Prostate gland (tissue), 2 donors: ENCODE data around the gene NOTCH4.

Experiments
- POLR2A ChIP-seq: fragments of 450-650 bp; IDR thresholded peaks from one replicate; pipeline ENCODE4 v1.6.1; 2016; ENCODE audit warnings: antibody characterized with exemption, mild to moderate bottlenecking
- TF ChIP-seq, protein P1 (sequence below), 4 experiments: fragments of 200-600 bp in 2 of 4; fragments of 450-650 bp in 2 of 4; sonication (generic) in 2 of 4; IDR thresholded peaks; 1 replicate in 3 of 4; 2 replicates in 1 of 4; pipeline ENCODE4 v1.5.1; 2016 to 2019; ENCODE audit warnings: antibody characterized with exemption in 4 of 4, mild to moderate bottlenecking in 2 of 4, moderate library complexity in 2 of 4

- TF ChIP-seq, protein P1, sequence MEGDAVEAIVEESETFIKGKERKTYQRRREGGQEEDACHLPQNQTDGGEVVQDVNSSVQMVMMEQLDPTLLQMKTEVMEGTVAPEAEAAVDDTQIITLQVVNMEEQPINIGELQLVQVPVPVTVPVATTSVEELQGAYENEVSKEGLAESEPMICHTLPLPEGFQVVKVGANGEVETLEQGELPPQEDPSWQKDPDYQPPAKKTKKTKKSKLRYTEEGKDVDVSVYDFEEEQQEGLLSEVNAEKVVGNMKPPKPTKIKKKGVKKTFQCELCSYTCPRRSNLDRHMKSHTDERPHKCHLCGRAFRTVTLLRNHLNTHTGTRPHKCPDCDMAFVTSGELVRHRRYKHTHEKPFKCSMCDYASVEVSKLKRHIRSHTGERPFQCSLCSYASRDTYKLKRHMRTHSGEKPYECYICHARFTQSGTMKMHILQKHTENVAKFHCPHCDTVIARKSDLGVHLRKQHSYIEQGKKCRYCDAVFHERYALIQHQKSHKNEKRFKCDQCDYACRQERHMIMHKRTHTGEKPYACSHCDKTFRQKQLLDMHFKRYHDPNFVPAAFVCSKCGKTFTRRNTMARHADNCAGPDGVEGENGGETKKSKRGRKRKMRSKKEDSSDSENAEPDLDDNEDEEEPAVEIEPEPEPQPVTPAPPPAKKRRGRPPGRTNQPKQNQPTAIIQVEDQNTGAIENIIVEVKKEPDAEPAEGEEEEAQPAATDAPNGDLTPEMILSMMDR (IDR thresholded peaks at IDR 0.05) = no peak
- TF ChIP-seq POLR2A = peak; percentile 60
These were observed 48.0 kb downstream of the NOTCH4 start, which contains the start of gene AGPAT1 for GRCh38 chr6:32175711-32176475.
